GM21360 (cell line): ENCODE data around the gene PPARA.
"Not testable (repeated sequence)": the region's sequence is repeated elsewhere in the genome, so short reads cannot be mapped to it uniquely, and the experiment has no call there.

Experiments used
- ATAC-seq: cut with Tn5 transposase; IDR thresholded peaks from one replicate; pipeline ENCODE4 v1.9.1; 2021; ENCODE audit warnings: mild to moderate bottlenecking, moderate library complexity; ENCODE audit not compliant: unreplicated experiment

PPARA gene

GRCh38 chr22:46125816-46126765 is 24.2 kb upstream of the PPARA start:
- no peak for ATAC-seq

GRCh38 chr22:46126853-46127385 is 23.4 kb upstream of the PPARA start:
- ATAC-seq, result no peak

- ATAC-seq, result no peak
These were observed 22.8 kb upstream of the PPARA start for GRCh38 chr22:46127556-46127955.

- no peak for ATAC-seq
These were observed 21.7 kb upstream of the PPARA start for GRCh38 chr22:46128606-46129005.

- ATAC-seq, result no peak
These were observed 20.8 kb upstream of the PPARA start for GRCh38 chr22:46129390-46130041.

GRCh38 chr22:46131151-46131587 is 19.2 kb upstream of the PPARA start:
- no peak for ATAC-seq

- ATAC-seq, result not testable (repeated sequence)
These were observed 18.0 kb upstream of the PPARA start for GRCh38 chr22:46132193-46132829.

- no peak for ATAC-seq
These were observed 17.3 kb upstream of the PPARA start for GRCh38 chr22:46132830-46133587.

- ATAC-seq, result no peak
These were observed 16.8 kb upstream of the PPARA start for GRCh38 chr22:46133588-46133855.

- ATAC-seq, result no peak
These were observed 16.1 kb upstream of the PPARA start for GRCh38 chr22:46134111-46134705.

GRCh38 chr22:46135611-46136485 is 14.5 kb upstream of the PPARA start:
- ATAC-seq, result no peak

GRCh38 chr22:46136486-46137217 is 13.7 kb upstream of the PPARA start:
- no peak for ATAC-seq

- no peak for ATAC-seq
These were observed 13.0 kb upstream of the PPARA start for GRCh38 chr22:46137218-46137766.

- no peak for ATAC-seq
These were observed 12.1 kb upstream of the PPARA start for GRCh38 chr22:46138058-46138797.

- not testable (repeated sequence) for ATAC-seq
These were observed 10.9 kb upstream of the PPARA start for GRCh38 chr22:46139417-46139816.

- no peak for ATAC-seq
These were observed 10.4 kb upstream of the PPARA start for GRCh38 chr22:46139895-46140350.

- ATAC-seq, result no peak
These were observed 9.1 kb upstream of the PPARA start for GRCh38 chr22:46140989-46141928.
